PC-9 (cell line): ENCODE results near the gene MTOR.

Experiments
- EZH2 ChIP-seq: fragments of 200-600 bp; sonication (generic); IDR thresholded peaks from 2 replicates; pipeline ENCODE4 v1.8.0; 2017; ENCODE audit warnings: antibody characterized with exemption, low read depth
- TF ChIP-seq, protein P1 (sequence below): fragments of 200-600 bp; sonication (generic); conservative IDR thresholded peaks from 2 replicates; pipeline ENCODE4 v1.6.1; 2017; ENCODE audit warnings: mixed run types, antibody characterized with exemption, mild to moderate bottlenecking, moderate library complexity

DNA sequence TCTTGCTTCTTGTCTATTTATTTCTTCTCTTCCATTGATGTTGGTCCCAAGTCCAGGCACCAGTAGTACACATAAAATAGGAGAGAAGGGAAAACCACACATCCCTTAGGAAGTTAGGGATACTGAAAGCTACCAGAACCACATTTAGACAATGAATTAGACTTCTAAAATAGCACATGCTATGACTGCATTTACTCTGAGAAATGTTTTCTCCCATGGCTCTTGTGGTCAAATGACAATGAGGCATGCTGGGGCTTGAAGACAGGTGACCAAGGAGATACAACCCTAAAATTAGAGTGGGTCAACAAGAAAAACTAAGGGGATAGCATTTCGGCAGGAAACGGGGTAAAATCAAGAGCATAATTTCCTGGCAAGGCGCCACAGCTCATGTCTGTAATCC lies 17.1 kb downstream of the MTOR start:
- no peak for TF ChIP-seq EZH2
- TF ChIP-seq, protein P1, sequence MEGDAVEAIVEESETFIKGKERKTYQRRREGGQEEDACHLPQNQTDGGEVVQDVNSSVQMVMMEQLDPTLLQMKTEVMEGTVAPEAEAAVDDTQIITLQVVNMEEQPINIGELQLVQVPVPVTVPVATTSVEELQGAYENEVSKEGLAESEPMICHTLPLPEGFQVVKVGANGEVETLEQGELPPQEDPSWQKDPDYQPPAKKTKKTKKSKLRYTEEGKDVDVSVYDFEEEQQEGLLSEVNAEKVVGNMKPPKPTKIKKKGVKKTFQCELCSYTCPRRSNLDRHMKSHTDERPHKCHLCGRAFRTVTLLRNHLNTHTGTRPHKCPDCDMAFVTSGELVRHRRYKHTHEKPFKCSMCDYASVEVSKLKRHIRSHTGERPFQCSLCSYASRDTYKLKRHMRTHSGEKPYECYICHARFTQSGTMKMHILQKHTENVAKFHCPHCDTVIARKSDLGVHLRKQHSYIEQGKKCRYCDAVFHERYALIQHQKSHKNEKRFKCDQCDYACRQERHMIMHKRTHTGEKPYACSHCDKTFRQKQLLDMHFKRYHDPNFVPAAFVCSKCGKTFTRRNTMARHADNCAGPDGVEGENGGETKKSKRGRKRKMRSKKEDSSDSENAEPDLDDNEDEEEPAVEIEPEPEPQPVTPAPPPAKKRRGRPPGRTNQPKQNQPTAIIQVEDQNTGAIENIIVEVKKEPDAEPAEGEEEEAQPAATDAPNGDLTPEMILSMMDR: no peak
